SU-DHL-6 (cell line): Measurements from ENCODE around the gene CCL17.
"Not testable (repeated sequence)": the region's sequence is repeated elsewhere in the genome, so short reads cannot be mapped to it uniquely, and the experiment has no call there.

Experiments
- H2AFZ ChIP-seq: fragments of 200-600 bp; sonication (generic); 2 replicates; pipeline ENCODE4 v1.6.1; 2014; ENCODE audit warnings: low read depth, mild to moderate bottlenecking, moderate library complexity, mixed read lengths, antibody characterized with exemption, low read length; ENCODE audit not compliant: severe bottlenecking
- H3F3A ChIP-seq: fragments of 200-600 bp; shearing (Covaris generic); 2 replicates; pipeline ENCODE4 v1.6.0; 2016; ENCODE audit warnings: antibody characterized with exemption, mild to moderate bottlenecking; ENCODE audit not compliant: insufficient read depth
- H3K27ac ChIP-seq: fragments of 200-600 bp; sonication (generic); 2 replicates; pipeline ENCODE4 v1.5.1; 2016; ENCODE audit warnings: low read depth, mild to moderate bottlenecking, low read length, moderate library complexity, mixed read lengths
- H3K27me3 ChIP-seq: fragments of 200-600 bp; sonication (generic), shearing (Covaris generic); 2 replicates; pipeline ENCODE4 v1.6.0; 2014; ENCODE audit warnings: mild to moderate bottlenecking, low read length
- H3K36me3 ChIP-seq: fragments of 200-600 bp; sonication (generic); 2 replicates; pipeline ENCODE4 v1.6.1; 2014; ENCODE audit warnings: mild to moderate bottlenecking, low read length, mixed read lengths
- H3K4me2 ChIP-seq: fragments of 300-600, 200-600 bp; shearing (Covaris generic), sonication (generic); 2 replicates; pipeline ENCODE4 v1.6.0; 2014; ENCODE audit warnings: low read length, low read depth, mild to moderate bottlenecking; ENCODE audit not compliant: poor library complexity, severe bottlenecking
- H3K4me3 ChIP-seq: fragments of 200-600 bp; sonication (generic); 2 replicates; pipeline ENCODE4 v1.5.1; 2014; ENCODE audit warnings: antibody characterized with exemption, low read length, mild to moderate bottlenecking, mixed read lengths; ENCODE audit not compliant: insufficient read depth, poor library complexity, severe bottlenecking
- H3K79me2 ChIP-seq: fragments of 200-600 bp; sonication (generic); 2 replicates; pipeline ENCODE4 v1.6.1; 2014; ENCODE audit warnings: mild to moderate bottlenecking, low read length, moderate library complexity; ENCODE audit not compliant: insufficient read depth
- H3K9ac ChIP-seq: fragments of 200-600 bp; sonication (generic); 2 replicates; pipeline ENCODE4 v1.7.0; 2014; ENCODE audit warnings: mild to moderate bottlenecking, low read length
- H3K9me2 ChIP-seq: fragments of 200-600 bp; sonication (generic); replicated peaks from 2 replicates; pipeline ENCODE4 v1.6.1; 2014; ENCODE audit warnings: low read length; ENCODE audit not compliant: insufficient read depth
- H3K9me3 ChIP-seq: fragments of 200-600 bp; sonication (generic); 2 replicates; pipeline ENCODE4 v1.6.1; 2014; ENCODE audit warnings: low read length, mixed read lengths; ENCODE audit not compliant: insufficient read depth
- H4K20me1 ChIP-seq: fragments of 200-600 bp; sonication (generic); 2 replicates; pipeline ENCODE4 v1.6.1; 2014; ENCODE audit warnings: low read depth, mild to moderate bottlenecking, antibody characterized with exemption, low read length, moderate library complexity, mixed read lengths
- EZH2phosphoT487 ChIP-seq: fragments of 200-600 bp; sonication (generic), shearing (Covaris generic); conservative IDR thresholded peaks from 2 replicates; pipeline ENCODE4 v1.6.1; 2018; ENCODE audit warnings: mild to moderate bottlenecking, antibody characterized with exemption, low read length, moderate library complexity, mixed read lengths
- TF ChIP-seq, protein P1 (sequence below): fragments of 200-600 bp; sonication (generic); IDR thresholded peaks from one replicate; pipeline ENCODE4 v1.5.1; 2017; ENCODE audit warnings: antibody characterized with exemption, mild to moderate bottlenecking, low read length, moderate library complexity; ENCODE audit not compliant: insufficient read depth, poor library complexity, severe bottlenecking

CCL17 gene

DNA sequence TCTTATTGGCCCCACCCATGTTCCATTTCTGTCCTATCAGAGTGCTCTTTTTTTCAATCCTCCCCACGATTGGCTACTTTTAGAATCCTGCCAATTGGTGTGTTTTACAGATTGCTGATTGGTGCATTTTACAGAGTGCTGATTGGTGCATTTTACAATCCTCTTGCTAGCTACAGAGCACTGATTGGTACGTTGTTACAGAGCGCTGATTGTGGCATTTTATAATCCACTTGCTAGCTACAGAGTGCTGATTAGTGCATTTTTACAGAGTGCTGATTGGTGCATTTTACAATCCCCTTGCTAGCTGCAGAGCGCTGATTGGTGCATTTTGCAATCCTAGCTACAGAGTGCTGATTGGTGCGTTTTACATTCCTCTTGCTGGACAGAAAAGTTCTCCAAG lies 9.5 kb upstream of the CCL17 start:
- H3K9me2 ChIP-seq, result no peaks in the 10 kb centered on the region
- H3F3A ChIP-seq, result no peaks in the 10 kb centered on the region
- H4K20me1 ChIP-seq, result no peaks in the 10 kb centered on the region
- TF ChIP-seq, protein P1, sequence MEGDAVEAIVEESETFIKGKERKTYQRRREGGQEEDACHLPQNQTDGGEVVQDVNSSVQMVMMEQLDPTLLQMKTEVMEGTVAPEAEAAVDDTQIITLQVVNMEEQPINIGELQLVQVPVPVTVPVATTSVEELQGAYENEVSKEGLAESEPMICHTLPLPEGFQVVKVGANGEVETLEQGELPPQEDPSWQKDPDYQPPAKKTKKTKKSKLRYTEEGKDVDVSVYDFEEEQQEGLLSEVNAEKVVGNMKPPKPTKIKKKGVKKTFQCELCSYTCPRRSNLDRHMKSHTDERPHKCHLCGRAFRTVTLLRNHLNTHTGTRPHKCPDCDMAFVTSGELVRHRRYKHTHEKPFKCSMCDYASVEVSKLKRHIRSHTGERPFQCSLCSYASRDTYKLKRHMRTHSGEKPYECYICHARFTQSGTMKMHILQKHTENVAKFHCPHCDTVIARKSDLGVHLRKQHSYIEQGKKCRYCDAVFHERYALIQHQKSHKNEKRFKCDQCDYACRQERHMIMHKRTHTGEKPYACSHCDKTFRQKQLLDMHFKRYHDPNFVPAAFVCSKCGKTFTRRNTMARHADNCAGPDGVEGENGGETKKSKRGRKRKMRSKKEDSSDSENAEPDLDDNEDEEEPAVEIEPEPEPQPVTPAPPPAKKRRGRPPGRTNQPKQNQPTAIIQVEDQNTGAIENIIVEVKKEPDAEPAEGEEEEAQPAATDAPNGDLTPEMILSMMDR, result no peak
- H3K4me2 ChIP-seq, result no peak overlapping the region
- no peak overlapping the region for H2AFZ ChIP-seq
- no peaks in the 10 kb centered on the region for H3K27me3 ChIP-seq
- no peak overlapping the region for H3K4me3 ChIP-seq
- no peak overlapping the region for H3K27ac ChIP-seq
- no peak overlapping the region for H3K9ac ChIP-seq
- no peaks in the 10 kb centered on the region for H3K36me3 ChIP-seq
- no peaks in the 10 kb centered on the region for H3K79me2 ChIP-seq
- H3K9me3 ChIP-seq, result no peaks in the 10 kb centered on the region

GRCh38 chr16:57396786-57397185 lies 7.8 kb upstream of the CCL17 start:
- Histone ChIP-seq H3K27me3 (no peaks in the 10 kb centered on the region), H4K20me1 (no peaks in the 10 kb centered on the region), H3K9me2 (no peaks in the 10 kb centered on the region), H3F3A (no peaks in the 10 kb centered on the region), H3K36me3 (no peaks in the 10 kb centered on the region), H3K4me2 (no peak overlapping the region), H3K27ac (no peak overlapping the region), H3K9me3 (no peaks in the 10 kb centered on the region), H2AFZ (no peak overlapping the region), H3K79me2 (no peaks in the 10 kb centered on the region), H3K9ac (no peak overlapping the region), H3K4me3 (no peak overlapping the region)
- TF ChIP-seq, protein P1, result no peak
- no peak for TF ChIP-seq EZH2phosphoT487

DNA sequence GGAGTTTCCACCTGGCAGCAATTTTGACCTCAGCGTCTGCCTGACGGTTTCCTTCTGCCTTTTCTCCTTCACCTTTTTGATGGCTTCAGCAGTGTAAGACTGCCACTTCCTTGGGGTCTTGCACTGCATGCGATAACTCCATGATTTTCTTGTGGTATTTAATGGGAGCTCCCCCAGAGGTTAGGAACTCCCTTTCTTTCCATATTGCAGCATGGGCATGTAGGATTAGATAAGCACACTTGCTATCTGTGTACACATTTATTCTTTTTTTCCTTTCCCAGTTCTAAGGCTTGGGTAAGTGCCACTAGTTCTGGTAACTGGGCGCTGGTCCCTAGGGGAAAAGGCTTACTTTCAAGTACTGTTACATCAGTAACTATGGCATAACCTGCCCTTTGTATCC lies 7.1 kb upstream of the CCL17 start:
- H3K36me3 ChIP-seq, H3K9ac ChIP-seq, H3K9me2 ChIP-seq, H3K27ac ChIP-seq, H3F3A ChIP-seq, H3K79me2 ChIP-seq, H3K4me2 ChIP-seq, H3K9me3 ChIP-seq, H4K20me1 ChIP-seq, H3K27me3 ChIP-seq, H3K4me3 ChIP-seq, H2AFZ ChIP-seq: not testable (repeated sequence)

DNA sequence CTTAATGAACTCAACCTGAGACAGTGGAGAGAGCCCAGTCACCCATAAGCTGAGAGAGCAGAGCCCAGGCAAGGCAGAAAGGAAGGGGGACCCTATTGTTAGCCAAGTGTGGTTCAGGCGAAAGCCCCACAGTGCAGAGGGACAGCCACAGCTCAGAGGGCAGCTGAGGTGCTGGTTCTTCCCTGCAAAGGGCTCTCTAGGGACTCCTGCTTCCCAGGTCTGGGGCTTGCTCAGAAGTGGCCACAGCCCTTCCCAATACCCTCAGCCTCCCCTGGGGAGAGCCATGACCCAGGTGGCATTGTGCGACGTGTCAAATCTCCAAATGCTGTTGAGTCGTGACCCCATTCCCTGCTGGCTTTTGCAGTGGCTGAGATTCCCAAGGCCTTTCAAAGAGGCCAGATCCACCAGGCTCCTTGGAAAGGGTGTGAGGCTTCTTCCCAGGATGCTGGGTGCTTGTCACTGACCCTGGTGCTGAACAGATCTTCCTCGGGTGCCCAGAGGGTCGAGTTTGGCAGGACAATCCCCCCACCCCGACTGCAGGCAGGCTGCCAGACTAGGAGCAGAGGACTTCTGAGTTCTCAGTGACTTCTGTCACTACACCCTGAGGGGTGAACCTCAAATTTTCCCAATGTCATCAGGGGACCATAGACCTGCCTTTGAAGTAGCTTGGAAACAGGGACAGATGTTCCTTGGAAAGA lies 2.5 kb upstream of the CCL17 start:
- no peak overlapping the region for H3K4me3 ChIP-seq
- H3K27me3 ChIP-seq, result no peaks in the 10 kb centered on the region
- H3K4me2 ChIP-seq, result no peak overlapping the region
- H3K27ac ChIP-seq, result no peak overlapping the region
- H3K79me2 ChIP-seq, result no peaks in the 10 kb centered on the region
- H2AFZ ChIP-seq, result no peak overlapping the region
- no peaks in the 10 kb centered on the region for H3K36me3 ChIP-seq
- no peaks in the 10 kb centered on the region for H3K9me2 ChIP-seq
- no peak overlapping the region for H3K9ac ChIP-seq
- no peaks in the 10 kb centered on the region for H4K20me1 ChIP-seq
- no peaks in the 10 kb centered on the region for H3F3A ChIP-seq
- TF ChIP-seq, protein P1, result no peak
- no peak for TF ChIP-seq EZH2phosphoT487
- H3K9me3 ChIP-seq, result no peaks in the 10 kb centered on the region
